ENCODE data around the gene PRMT1.
A peak's percentile ranks its signal among the peaks of the same experiment; 100 is the strongest.

PRMT1 gene

DNA sequence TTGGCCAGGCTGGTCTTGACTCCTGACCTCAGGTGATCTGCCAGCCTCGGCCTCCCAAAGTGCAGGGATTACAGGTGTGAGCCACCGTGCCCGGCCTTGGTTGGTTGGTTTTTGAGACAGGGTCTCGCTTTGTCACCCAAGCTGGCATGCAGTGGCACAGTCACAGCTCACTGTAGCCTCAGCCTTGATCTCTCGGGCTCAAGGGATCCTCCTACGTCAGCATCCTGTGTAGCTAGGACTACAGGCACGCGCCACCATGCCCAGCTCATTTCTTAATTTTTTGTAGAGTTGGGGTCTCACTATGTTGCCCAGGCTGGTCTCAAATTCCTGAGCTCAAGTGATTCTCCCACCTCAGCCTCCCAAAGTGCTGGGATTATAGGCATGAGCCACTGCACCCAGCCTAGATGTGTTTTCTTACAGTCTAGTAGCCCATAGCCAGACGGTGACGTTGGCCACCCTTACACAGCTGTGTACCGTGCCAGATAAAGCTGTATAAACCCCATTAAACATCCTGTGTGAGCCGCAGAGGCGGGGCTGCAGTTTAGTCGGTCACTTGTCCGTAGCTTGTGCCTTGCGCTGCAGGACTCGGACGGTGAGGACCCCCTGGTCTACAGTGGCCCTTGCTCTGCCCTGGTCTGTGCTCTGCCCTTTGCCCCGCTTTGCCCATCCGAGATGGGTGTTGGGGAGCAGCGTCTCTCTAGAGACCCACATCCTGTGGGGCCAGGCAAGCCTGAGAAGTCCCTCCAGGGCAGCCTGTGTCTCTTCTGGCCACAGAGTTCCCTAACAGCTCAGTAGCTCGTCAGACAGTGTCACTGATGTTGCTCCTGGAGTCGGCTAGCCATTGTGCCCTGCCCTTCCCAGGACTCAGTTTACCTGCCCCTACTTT is 21.3 kb upstream of the PRMT1 start:
- no peak for DNase-seq (ENCODE audit: low spot score)
- in situ Hi-C loops (cut with MboI; ENCODE audit: low pct_unique_long_range_greater_than_20kb, low sequenced_read_pairs, unreplicated experiment) = no loop called here
- TF ChIP-seq, protein P1, sequence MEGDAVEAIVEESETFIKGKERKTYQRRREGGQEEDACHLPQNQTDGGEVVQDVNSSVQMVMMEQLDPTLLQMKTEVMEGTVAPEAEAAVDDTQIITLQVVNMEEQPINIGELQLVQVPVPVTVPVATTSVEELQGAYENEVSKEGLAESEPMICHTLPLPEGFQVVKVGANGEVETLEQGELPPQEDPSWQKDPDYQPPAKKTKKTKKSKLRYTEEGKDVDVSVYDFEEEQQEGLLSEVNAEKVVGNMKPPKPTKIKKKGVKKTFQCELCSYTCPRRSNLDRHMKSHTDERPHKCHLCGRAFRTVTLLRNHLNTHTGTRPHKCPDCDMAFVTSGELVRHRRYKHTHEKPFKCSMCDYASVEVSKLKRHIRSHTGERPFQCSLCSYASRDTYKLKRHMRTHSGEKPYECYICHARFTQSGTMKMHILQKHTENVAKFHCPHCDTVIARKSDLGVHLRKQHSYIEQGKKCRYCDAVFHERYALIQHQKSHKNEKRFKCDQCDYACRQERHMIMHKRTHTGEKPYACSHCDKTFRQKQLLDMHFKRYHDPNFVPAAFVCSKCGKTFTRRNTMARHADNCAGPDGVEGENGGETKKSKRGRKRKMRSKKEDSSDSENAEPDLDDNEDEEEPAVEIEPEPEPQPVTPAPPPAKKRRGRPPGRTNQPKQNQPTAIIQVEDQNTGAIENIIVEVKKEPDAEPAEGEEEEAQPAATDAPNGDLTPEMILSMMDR (IDR thresholded peaks at IDR 0.05; ENCODE audit: extremely low read depth, insufficient read depth, missing control alignments) = no peak

DNA sequence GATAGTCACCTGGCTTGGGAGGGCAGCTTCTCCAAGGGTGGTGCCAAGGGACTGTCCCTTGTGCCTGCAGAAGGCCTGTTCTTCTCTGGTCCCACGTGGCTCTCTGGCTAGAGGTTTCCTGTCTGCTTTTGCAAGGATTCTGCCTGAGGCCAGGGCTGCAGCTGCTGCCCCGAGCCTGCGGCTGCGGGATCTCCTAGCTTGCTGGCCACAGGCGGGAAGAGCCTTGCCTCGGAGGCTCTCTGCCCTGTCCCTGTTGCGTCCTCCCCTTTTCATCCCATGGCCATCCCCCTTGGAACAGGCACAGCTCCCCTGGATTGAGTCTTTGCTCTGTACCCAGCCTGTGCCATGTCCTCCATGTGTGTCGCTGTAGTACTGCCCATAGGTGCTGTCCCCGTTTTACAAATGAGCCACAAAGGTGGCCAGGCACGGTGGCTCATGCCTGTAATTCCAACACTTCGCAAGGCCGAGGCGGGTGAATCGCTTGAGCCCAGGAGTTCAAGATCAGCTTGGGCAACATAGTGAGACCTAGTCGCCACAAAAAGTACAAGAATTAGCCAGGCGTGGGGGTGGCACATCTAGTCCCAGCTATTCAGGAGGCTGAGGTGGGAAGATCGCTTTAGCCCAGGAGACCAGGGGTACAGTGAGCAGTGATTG is 20.5 kb upstream of the PRMT1 start:
- peak; percentile 26 for DNase-seq (ENCODE audit: low spot score)
- in situ Hi-C loops (cut with MboI; ENCODE audit: low pct_unique_long_range_greater_than_20kb, low sequenced_read_pairs, unreplicated experiment) = no loop called here
- TF ChIP-seq, protein P1 (IDR thresholded peaks at IDR 0.05; ENCODE audit: extremely low read depth, insufficient read depth, missing control alignments) = no peak

DNA sequence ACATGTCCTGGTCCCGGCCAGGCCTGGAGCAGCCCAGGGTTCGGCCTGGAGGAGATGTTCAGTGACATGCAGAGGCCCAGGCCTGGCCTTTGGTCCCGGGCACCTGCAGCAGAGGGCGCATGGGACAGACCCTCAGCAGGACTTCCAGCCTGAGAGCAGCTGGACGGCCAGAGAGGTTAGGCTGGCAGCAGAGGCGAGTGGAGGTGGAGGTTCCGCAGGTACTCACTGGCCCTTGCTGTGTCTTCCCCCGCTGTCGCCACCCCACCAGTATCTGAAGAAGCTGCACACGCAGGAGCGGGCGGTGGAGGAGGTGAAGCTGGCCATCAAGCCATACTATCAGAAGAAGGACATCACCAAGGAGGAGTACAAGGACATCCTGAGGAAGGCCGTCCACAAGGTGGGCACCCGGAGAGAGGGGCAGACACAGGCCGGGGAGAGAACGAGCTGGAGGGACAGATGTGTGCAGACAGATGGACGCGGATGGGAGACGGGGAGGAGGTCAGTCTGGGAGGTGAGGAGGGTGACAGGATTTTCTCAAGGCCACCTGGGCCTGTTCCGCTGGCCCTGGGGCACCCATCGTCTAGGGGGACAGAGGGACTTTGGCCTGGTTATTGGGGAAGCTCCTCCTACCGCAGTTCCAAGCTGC is 19.5 kb upstream of the PRMT1 start:
- DNase-seq (ENCODE audit: low spot score) = no peak
- TF ChIP-seq, protein P1 (IDR thresholded peaks at IDR 0.05; ENCODE audit: extremely low read depth, insufficient read depth, missing control alignments) = no peak
- in situ Hi-C loops (cut with MboI; ENCODE audit: low pct_unique_long_range_greater_than_20kb, low sequenced_read_pairs, unreplicated experiment) = no loop called here

DNA sequence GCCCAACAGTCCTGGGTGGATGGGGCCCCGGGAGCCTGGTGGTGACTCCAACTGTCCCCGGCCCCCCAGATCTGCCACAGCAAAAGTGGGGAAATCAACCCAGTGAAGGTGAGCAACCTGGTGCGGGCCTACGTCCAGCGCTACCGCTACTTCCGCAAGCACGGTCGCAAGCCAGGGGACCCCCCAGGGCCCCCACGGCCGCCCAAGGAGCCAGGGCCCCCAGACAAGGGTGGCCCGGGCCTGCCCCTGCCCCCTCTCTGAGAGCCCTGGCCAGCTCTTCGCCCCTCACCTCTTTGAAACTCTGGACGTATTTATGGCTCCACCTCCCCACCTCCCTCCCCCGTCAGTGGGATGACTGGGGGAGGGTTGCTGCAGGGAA is 18.9 kb upstream of the PRMT1 start:
- peak; percentile 22 for DNase-seq (ENCODE audit: low spot score)
- TF ChIP-seq, protein P1 (IDR thresholded peaks at IDR 0.05; ENCODE audit: extremely low read depth, insufficient read depth, missing control alignments) = no peak
- in situ Hi-C loops (cut with MboI; ENCODE audit: low pct_unique_long_range_greater_than_20kb, low sequenced_read_pairs, unreplicated experiment) = no loop called here

DNA sequence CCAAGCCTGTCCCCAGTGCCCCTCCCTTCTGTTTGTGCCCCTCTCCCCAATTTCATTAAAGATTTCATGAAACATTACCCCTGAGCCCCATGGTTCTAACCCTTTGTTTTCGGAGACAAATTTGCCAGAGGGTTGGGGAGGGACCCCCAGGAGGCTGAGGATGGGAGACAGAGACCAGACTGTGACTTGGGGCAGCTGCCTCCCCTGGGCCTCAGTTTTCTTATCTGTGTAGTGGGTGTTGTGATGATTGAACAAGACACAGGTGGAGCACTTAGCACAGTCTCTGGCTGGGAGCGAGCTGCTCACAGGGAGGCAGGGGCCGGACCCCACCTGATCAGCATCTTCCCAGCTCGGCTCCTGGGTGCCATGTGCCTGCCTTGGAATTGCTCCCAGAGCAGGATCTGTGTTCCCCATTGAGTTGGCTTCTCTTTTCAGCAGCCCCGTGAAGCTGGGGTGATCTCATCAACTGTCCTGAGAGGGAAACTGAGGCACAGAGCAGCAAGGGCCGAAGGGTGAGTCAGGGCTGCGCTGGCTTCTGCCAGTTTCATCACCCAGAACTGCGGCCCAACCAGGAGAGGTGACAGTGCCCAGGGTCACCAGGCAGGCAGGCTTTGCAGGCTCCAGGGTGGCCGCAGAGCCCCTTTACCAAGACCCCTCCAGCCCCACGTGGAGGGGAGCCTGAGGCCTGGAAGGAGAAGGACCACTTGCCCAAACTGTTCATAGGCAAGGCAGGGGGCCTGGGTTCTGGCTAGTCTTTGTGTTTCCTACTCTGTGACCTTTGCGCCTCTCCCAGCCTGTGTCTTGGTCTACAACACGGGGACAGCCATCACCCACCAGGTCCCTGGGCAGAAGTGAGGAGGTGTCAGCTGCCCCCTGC is 18.3 kb upstream of the PRMT1 start:
- TF ChIP-seq, protein P1 (IDR thresholded peaks at IDR 0.05; ENCODE audit: extremely low read depth, insufficient read depth, missing control alignments) = no peak
- in situ Hi-C loops (cut with MboI; ENCODE audit: low pct_unique_long_range_greater_than_20kb, low sequenced_read_pairs, unreplicated experiment) = no loop called here
- DNase-seq (ENCODE audit: low spot score) = peak; percentile 21
